ENCODE results near the gene BOLA2B. TPM values are rescaled to one million over a fixed set of nuclear protein-coding genes. Genes with fewer than 3 reads are reported as not detected.
A peak's percentile ranks its signal among the peaks of the same experiment; 100 is the strongest.

BOLA2B gene
- total RNA-seq, 1 donor from 2014 or later: 5.3 TPM

- FAIRE-seq (no peak), DNase-seq (ENCODE audit: low spot score in 2 of 2) (no peak)
These were observed 47.8 kb downstream of the BOLA2B start for GRCh38 chr16:30145657-30146056.

DNA sequence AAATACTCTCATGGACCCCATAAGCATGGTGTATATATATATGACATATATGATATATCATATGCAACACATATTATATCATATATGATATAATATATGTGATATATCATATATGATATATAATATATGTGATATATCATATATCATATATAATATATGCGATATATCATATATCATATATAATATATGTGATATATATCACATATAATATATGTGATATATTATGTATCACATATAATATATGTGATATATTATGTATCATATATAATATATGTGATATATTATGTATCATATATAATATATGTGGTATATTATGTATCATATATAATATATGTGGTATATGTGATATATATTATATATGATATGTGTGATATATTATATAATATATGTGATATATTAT lies 48.5 kb downstream of the BOLA2B start:
- FAIRE-seq: peak; percentile 98
- DNase-seq (ENCODE audit: low spot score in 2 of 2): no peak

DNA sequence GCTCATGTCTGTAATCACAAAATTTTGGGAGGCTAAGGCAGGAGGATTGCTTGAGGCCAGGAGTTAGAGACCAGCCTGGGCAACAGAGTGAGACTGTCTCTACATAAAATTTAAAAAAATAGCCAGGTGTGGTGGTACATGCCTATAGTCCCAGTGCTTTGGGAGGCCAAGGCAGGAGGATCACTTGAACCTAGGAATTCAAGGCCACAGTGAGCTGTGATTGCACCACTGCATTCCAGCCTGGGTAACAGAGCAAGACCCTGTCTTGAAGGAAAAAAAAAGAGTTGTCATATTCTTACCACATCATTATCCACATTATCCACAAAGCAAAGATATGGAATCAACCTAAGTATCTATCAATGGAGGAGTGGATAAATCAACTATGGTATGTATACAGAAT lies 49.4 kb downstream of the BOLA2B start:
- no peak for DNase-seq (ENCODE audit: low spot score in 2 of 2)
- FAIRE-seq: no peak

GRCh38 chr16:30143347-30143702 lies 50.1 kb downstream of the BOLA2B start:
- DNase-seq (ENCODE audit: low spot score in 2 of 2) (no peak), FAIRE-seq (no peak)

Small RNAs within 50 kb of the gene (small RNA-seq; reads per million reads assigned to genes)
- gene AC106782.4: not detected

Other genes with a start within 250 kb of the BOLA2B start
- 26.9 TPM for gene TMEM219, start 231.6 kb downstream of the BOLA2B start, total RNA-seq
- gene TAOK2, start 219.8 kb downstream of the BOLA2B start, total RNA-seq: 58.3 TPM
- 12.6 TPM for gene HIRIP3, start 198.0 kb downstream of the BOLA2B start, total RNA-seq
- 22.0 TPM for gene INO80E, start 197.4 kb downstream of the BOLA2B start, total RNA-seq
- gene DOC2A, start 182.6 kb downstream of the BOLA2B start, total RNA-seq: 11.8 TPM
- gene C16orf92, start 170.5 kb downstream of the BOLA2B start, total RNA-seq: not detected
- 10.2 TPM for gene TLCD3B, start 162.4 kb downstream of the BOLA2B start, total RNA-seq
- 76.6 TPM for gene ALDOA, start 127.9 kb downstream of the BOLA2B start, total RNA-seq
- 90.5 TPM for gene PPP4C, start 117.7 kb downstream of the BOLA2B start, total RNA-seq
- gene TBX6, start 101.7 kb downstream of the BOLA2B start, total RNA-seq: 0.41 TPM
- 18.8 TPM for gene YPEL3, start 97.5 kb downstream of the BOLA2B start, total RNA-seq
- 1.2 TPM for gene GDPD3, start 80.1 kb downstream of the BOLA2B start, total RNA-seq
- gene MAPK3, start 70.4 kb downstream of the BOLA2B start, total RNA-seq: 17.5 TPM
- 22.0 TPM for gene CORO1A, start 10.1 kb downstream of the BOLA2B start, total RNA-seq
- 12.2 TPM for gene SLX1A, start 209 bp upstream of the BOLA2B start, total RNA-seq
- 5.3 TPM for gene SULT1A3, start 5.6 kb upstream of the BOLA2B start, total RNA-seq
- gene NPIPB13, start 54.8 kb upstream of the BOLA2B start, total RNA-seq: 1.2 TPM
- 38.7 TPM for gene CD2BP2, start 161.6 kb upstream of the BOLA2B start, total RNA-seq
- 25.3 TPM for gene TBC1D10B, start 176.8 kb upstream of the BOLA2B start, total RNA-seq
- not detected for gene MYL11, start 181.1 kb upstream of the BOLA2B start, total RNA-seq
- gene SEPTIN1, start 188.9 kb upstream of the BOLA2B start, total RNA-seq: not detected
- 39.9 TPM for gene ZNF48, start 201.8 kb upstream of the BOLA2B start, total RNA-seq
- 9.0 TPM for gene ZNF771, start 213.9 kb upstream of the BOLA2B start, total RNA-seq
- 28.9 TPM for gene DCTPP1, start 236.4 kb upstream of the BOLA2B start, total RNA-seq